HG03439 (cell line): ENCODE data around the gene PTPRK.

Source experiments
- ATAC-seq: cut with Tn5 transposase; IDR thresholded peaks from one replicate; pipeline ENCODE4 v1.9.1; 2021; ENCODE audit warnings: mild to moderate bottlenecking, moderate library complexity; ENCODE audit not compliant: unreplicated experiment

PTPRK gene

DNA sequence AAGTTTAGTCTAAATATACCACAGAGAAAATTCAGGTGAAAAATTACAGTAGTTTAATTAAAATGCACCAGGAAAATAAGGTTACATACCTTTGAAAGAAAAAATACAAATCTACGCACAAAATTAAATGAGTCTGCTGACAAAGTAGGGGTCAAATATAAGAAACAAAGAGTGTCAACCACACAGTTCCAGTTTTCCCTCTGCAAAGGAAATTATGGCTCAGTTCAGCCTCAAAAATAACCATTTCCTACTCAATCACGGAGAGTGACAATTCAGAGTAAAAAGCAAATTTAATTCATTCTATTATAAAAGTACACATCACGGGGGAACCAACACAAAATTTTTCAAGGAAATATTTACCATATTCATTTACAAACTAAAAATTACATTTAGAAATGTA, 124.8 kb downstream of the PTPRK start:
- ATAC-seq, result no peak

DNA sequence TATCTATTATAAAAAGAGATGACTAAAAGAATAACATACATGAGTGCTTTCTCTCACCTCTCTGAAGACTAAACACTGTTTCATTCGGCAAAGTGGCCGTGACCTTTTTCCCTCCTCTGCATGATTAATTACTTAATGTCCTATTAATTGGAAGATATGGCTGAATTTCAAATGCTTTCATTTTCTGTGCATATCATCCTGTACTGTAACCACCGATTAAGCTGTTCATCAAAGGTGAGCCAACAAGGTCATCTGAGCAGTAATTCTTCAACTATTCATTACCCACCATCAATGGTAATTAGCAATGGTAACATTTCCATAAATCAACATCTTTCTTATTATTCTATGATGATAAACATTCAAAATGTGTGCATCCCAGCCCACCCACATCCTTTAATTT, 125.2 kb downstream of the PTPRK start:
- no peak for ATAC-seq

DNA sequence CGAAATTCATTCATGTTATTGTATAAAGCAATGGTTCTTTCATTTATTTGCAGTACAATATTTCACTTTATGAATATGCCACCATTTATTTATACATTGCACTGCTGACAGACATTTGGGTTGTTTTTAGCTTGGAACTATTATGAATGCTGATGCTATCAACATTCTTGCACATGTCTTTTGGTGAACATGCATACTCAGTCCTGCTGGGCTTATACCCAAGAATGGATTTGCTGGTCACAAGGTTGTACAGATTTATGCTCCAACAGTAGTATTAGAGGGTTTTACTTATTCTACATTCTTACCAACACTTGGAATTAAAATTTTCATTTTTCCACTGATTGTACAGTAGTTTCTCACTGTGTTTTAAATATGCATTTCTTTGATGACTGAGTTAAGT, 126.2 kb downstream of the PTPRK start:
- no peak for ATAC-seq

DNA sequence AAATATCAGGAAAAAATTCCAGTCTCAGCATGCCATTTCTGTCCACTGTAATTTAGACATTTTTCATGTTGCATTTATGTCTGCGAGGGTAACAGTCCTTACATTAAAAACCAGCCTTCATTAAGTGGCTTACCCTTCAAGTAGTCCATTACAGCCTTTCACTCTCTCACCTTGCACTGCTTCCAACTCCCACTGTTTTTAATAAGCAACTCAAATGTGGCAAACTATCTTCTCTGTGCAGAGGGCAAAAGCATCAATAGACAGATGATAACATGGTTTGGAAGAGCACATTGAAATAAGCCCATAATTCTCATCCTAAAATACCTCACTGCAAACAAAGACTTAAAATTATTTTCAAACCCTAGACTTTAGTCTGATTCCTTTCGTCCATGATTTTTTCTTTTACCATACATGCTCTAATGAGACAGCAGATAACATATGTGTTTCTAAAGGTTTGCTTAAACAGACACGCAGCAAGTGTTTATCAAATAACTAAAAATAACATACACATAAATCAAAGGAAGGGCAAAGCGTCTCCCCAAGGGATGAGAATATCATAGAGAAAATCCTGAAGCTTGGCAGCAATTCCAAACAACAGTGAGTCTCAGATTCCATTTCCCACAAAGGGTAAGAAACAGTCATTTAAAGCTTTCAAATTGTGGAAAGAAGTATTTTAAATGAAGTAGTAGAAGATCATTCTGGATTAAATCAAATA, 130.4 kb downstream of the PTPRK start:
- no peak for ATAC-seq

DNA sequence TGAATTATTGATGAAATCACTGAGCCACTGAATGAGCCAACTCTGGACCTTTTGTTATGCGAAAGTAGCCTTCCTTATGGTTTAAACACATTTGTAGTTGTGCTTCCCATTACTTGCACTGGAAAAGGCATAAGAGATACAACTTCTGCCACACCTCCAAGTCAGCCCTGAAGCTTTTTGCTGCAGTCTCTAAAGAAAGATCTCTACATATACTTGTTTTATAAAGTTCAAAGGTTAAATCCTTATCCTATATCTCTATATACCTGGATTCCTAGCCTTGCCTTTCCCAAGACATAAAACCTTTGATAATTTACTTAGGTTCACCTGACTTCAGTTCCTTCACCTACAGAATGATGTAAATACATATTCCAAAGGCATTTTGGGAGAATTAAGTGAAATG, 132.0 kb downstream of the PTPRK start:
- ATAC-seq, result no peak

DNA sequence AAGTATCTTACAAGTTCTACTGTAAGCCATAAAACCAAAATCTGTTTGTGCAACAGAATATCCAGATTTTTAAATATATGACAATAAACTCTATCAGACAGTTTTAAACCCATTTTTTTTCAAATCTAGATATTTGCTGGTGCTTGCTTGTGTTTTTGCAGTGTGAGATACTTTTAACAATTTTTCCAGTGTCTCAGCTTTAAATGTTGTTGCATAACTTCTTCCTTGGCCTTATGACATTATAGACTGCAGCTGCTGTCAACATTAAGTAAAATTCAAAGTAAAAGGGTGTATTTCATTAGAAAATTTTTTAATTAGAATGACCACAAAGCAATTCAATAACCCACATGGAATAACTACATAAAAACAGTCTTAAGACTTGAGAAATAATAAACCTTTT, 139.5 kb downstream of the PTPRK start:
- ATAC-seq, result no peak

DNA sequence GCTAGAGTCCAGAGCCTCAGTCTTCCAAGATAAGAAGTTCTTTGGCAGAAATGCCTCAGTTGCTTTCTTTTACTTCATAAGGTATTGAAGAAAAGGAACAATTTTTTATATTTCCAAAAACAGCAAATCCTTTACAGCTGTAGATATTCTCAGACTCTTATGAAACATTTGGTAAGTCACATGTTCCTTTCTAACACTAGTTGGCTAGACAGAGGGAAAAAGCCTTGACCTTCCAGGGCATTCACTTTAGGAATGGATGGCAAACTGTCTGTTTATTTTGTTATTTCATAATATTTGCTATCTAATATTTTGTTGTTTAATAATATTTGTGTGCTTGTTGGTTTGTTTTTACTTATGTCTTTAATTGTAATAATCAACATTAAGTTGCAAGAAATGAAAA, 140.8 kb downstream of the PTPRK start:
- ATAC-seq, result no peak

DNA sequence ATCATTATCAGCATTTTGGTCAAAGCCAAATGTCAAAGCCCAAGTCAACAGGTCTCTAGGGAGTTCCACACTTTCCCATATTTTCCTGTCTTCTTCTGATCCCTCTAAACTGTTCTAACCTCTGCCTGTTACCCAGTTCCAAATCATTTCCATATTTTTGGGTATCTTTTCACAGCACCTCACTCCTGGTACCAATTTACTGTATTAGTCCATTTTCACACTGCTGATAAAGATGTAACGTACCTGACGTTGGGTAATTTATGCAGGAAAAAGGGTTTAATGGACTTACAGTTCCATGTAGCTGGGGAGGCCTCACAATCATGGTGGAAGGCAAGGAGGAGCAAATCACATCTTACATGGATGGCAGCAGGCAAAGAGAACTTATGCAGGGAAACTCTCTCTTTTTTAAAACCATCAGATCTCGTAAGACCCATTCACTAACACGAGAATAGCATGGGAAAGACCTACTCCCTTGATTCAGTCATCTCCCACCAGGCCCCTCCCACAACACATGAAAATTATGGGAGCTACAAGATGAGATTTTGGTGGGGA, 143.4 kb downstream of the PTPRK start:
- no peak for ATAC-seq

DNA sequence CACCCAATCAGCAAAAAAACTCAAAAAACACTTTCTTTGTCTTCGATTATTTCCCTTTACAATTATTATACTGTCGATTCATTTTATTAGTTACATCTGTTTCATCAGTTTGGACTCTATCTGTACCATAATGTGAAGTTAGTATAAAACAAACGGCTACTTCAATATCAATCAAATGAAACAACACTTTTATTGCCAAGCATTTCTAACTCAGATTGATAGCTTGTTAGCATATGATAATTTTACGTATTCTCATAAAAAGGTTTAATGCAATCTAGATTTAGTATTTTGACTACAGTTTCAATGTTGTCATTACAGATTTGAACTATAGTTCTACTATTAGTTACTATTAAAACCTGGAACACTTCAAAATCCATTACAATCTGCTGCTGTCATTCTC, 149.3 kb downstream of the PTPRK start:
- no peak for ATAC-seq

DNA sequence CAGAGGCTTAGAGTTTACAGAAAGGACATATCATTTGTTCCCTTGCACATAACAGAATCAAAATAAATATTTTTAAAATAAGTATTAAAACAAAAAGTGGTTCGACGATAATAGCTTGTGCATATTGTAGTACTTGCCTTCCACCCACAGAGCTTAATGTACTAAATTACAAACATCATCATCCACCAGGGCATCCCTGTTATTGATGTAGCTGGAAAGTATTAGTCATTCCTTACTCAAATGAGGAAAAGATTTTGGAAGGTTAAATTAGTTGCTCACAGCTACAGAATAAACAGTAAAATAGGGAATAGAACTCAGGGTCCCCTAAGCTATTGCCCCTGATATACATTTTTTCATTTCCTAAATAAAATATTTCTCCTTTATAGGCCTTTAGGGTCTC, 150.3 kb downstream of the PTPRK start:
- no peak for ATAC-seq

DNA sequence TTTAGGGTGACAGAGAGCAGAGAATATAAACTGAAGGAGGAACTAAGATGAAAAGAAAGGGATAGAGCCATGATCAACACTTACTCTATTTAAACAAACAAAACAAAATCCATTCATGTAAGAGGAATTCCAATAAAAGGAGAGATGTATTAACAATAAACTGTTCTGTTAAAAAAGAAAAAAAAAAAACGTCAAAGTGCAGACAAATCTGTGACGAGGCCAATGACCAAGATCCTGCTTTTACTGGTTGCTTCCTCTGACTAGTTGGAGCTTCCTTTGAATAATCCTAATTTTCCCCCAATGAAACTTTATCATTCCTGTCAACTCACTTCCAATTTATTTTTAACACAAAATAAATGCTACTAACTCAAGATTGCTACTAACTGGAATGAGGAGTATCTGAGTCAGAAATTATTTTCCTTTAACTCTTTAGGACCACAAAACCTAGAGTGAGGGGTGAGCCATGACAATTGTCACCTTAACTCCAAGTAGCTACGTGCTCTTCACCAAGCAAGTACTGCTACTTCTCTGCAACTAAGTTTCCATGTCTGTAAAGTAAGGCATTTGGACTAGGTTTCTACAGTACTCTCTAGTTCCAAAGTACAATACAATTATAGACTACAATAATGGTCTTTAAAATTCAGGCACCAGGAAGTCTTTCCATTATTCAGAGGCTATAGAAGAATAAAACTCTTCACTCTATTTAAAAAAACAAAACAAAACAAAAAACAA, 152.0 kb downstream of the PTPRK start:
- ATAC-seq, result no peak

DNA sequence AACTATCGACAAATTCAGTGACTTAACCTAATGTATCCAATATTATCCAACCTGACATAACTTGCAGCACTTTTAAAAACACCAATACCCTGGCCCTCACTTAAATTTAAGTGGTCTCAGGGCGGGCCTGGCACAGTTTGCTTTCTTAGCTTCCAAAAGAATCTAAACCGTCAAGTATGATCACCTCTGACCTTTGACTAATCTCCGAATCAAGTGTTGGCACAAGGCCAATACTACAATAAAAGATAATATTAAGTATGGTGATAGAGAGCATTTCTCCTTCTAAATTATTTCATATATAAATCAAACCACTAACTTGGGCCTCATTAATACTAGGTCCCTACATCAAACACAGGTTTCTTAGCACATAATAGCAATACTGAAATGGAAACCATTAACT, 153.0 kb downstream of the PTPRK start:
- no peak for ATAC-seq

DNA sequence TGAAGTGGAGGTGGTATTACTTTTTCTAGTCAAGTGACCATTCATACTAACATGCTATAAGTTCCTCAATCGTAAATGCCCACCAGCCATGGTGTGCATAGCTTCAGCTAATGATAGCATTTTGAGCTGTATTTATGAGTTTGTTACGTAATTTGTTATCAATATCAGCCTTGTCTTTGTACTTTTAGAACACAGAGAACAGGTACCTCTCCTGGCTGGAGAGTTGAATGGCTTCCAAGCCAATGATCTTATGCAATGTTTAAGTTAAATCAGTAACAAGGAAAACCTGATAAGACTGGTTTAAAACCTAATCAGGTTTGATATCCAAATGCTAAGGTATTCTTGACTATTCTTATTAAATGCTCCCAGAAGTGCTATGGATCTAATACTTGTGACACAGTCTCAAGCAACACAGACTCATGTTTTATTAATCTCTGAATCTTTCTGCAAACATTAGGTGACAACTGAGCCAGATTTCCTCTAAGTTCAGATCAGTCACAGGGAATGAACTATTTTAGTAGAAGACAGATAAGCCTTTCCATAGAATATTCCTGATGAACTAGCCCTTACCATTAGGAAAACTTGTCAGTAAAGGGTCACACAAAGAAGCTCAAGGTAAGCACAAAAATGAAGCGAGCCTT, 154.8 kb downstream of the PTPRK start:
- no peak for ATAC-seq

DNA sequence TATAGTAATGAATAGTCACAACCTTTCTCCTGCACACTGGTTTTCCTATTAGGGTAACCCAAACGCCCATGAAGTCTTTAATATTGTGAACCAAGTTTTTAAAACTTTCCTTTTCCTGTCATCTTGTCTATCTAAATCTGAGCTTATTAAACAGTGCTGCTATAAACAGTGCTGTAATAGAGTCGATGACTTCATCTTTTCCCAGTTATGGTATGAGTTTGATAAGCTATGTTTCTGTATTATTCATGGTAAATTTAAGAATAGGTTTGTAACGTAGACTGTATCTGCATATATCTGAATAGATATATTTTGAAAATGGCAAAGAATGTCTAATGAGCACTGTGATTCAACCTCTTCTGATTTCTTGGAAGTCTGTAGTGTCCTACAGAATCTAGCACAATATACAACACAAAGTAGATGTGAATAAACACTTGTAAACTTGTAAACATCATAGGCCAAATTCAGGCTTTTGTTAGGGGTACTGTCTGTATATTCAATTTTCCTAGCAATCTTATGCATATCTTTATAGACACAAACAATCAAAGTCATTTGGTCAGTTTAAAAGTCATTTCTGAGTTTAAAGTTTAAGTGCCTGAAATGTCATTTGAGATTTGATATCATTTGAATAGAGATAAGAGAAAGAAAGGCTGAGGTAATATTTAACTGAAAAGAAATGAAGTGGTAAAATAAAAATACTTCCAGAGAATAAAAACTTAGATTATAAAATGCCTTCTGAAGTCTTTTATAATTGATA, 155.5 kb downstream of the PTPRK start:
- no peak for ATAC-seq

DNA sequence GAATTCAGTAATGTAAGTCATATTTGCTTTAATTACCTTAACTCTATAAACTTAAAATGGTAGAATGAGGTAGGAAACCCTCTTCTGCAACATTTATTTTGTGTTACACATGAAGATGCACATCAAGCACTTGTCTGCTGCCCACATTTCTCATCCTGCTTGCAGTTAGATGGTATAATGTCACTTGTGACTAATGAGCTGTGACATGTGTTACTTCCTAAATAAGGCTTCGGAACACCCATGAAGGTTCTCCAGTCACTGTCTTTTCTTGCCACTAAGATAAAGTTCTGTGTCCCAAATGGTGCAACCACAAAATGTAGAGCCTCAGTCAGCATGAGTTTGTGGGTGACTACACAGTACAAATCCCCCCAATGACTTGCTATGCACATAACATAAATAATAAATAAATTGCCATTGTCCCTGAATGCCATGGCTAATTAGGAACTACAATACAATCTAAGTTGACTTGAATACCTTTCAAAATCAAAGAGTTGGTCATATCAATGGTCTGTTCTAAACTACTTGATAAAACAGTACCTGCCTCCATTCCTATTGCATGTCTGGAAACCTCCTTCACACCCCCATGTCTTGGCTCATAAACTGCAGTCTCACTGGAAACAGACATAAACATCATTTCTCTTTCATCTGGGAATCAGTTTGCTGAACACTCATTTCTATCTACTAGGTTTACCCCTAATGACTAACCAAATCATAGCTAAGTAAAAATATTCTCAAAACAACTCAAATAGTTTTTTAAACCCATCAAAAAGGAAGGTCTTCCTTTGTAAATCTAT, 157.2 kb downstream of the PTPRK start:
- no peak for ATAC-seq

DNA sequence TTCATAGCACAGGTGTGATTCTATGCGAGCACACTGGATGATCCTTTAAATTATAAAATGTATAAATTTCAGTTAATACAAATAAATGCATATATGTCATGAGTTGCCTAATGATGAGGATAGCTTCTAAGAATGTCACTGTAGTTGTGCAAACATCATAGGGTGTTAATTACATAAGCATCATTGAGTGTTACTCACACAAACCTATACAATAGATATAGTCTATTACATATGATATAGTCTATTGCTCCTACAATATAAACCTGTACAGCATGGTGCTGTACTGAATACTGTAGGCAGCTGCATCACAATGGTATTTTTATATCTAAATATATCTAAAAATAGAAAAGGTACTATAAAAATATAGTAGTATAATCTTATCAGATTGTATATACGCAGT, 159.0 kb downstream of the PTPRK start:
- ATAC-seq, result no peak

DNA sequence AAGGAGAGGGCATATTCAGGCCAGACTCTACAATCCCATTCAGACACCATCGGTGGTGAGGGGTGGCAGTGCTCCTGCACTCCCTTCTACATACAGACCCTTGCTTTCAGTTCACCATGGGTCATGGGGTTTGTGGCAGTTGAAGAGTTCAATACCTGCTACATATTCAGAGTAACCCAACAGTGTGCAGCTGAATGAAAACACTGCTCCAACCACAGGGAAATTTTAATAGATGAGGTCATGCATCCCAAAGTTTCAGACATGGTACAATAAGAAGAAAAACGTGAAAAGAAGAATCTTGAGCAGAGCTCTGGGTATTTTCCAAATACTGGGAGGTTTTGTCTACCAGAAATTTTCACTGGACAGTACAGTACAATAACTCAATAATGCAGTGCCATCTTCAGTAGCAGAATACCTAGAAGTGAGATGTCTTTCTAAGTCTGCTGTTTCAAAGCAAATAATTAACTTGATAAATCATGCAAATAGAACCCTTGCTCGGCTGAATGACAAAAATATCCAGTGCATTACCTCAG, 162.1 kb downstream of the PTPRK start:
- no peak for ATAC-seq

DNA sequence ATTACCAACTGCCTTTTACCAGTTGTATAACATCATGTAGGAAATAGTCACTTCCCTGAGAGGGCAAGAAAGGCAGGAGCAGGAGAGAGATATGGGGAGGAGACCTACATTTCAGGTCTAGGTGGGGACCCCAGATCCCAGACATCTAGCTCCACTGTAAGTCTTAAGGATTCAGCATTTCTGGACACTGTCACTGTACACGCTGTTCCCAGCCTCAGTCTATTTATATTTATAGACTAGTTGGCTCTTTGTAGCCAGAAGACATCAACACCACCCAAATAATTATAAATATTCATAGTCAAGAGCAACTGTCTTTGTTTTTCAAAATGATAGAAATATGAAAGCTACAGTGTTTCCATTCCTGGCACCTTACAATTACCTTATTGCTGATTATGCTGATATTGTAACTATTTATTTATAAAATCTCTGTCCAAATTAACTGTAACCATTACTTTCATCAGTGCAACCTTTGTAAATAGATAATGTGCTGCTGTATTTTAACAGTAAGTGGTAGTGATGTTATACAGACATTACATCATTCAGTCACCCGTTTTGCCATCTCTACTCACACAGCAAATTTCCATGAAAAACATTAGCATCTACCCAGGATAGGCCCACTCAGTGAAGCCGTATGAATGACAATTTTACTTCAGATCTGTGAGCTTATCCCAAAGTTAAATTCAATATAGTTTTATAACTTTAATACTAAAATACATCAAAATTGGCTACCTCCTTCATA, 162.8 kb downstream of the PTPRK start:
- no peak for ATAC-seq

DNA sequence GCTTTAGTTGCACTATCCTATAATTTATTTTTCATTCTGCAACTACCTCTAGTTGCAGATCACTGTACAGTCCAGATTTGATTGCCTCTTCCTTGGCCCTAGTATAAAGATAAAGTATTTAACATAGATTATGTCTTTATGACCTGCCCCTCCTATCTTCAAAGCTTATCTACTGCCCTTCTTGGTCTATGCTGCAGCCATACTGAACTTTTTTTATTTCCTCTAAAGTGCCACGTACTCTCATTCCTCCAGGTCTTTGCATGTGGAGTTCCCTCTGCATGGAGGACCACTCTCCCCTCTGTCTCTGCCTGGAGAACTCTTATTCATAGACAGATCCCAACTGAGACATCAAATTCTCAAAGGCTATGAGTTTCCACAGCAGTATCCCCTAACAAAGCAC, 168.0 kb downstream of the PTPRK start:
- ATAC-seq, result no peak

DNA sequence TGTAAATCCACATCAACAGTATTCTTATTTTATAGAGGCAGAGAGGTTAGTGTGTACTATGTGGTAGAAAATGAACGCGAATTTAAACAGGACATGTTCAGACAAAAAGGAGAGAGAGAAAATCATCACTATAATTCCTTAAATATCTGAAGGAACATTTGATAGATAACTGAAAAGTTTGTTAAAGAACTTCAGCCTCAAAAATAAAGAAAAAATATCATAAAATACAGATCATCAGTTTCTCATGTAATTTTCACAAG, 169.2 kb downstream of the PTPRK start:
- no peak for ATAC-seq
